NCI-H82 treated with DMSO at 0.1 percent for 48 hours (cell line): ENCODE results near the gene KRT85.
"Not testable (repeated sequence)": the region's sequence is repeated elsewhere in the genome, so short reads cannot be mapped to it uniquely, and the experiment has no call there.

Experiments used
- DNase-seq: peaks from one replicate; lab custom pipeline; 2025; ENCODE audit not compliant: unreplicated experiment; lab: John Stamatoyannopoulos, UW

The KRT85 gene

DNA sequence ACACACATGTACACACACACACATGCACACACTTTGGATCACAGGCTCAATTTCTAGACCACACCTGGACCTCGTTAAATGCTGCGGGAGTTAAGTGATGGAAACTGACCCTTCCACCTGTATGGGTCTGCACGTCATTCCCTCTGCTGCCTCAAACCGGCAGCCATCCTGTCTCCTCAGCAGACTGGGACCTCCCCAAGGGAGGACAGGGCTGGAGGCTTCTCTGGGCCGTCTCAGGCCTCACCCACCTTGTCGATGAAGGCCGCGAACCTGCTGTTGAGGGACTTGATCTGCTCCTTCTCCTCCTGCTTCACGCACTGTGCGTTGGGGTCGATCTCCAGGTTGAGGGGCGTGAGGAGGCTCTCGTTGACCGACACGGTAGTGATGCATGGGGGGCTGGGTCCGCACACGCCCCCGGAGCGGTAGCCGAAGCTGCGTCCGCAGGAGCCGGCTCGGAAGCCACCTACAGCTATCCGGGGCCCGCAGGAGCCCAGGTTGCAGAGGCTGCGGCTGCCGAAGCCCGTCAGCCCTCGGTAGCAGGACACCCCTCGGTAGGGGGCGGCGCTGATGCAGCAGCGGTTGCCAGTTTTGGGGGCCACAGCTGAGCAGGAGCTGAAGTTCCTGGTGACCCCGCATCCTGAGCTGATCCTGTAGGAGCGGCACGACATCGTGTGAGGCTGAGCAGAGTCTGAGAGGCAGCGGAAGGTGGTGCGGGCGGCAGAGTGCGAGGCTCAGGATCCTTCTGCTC is at the start of gene KRT85:
TSS of gene KRT85 (minus strand) at position 744 of the 748 bp plus-strand sequence. CDS start at position 668, 76 bp downstream.
- no peak for DNase-seq

DNA sequence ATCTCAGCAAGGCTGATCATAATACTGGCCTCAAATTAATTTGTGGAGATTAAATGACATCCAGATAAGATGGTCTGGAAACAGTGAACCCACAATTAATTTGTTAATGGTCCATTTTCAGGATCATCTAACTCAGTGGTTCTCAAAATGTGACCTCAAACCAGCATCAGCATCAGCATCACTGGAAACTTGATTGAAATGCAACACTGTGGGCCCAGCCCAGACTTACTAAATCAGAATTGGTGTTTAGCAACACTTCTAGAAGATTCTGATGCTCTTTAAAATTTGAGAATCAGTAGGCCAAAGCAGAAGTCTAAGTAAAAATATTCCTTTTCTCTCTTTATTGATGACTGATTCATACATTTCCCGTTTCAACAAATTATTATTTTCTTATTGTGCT is 49.5 kb upstream of the KRT85 start:
- no peak for DNase-seq

DNA sequence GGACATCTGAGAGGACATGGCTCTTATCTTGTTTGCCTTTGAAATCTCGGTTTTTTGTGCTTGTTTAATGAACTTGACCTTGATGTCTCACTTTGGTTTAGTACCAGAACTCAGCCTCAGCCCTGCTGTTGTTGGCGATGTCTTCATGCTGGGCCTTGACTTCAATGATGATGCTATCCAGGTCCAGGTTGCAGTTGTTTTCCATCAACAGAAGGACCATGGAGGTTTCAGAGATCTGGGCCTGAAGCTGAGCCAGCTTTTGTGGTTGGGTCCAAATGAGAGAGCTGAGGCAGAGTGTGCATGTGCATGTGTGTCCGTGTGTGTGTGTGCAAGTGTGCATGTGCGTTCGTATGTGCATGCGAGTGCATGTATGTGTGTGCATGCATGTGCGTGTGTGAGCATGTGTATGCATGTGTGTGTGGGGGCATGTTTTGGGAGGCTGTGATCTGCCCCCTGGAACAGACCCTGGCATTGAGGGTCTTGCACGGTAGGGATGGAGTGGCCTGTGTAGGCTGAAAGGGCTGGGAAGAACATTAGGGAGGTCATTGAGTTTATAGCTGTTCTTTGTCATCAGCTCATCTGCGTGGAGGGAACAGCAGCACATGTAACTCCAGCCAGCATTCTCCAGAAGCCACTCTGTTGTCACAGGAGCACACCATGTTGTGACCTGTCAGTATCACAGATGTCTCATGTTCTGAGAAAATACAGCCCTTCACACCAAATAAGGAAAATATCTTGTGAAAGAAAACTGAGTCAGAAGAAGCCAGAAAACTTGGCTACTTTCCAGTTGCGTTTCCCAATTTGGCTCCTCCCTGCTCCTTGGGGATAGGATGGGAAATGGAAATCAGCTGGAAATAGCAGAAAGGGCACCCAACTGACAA is 48.8 kb upstream of the KRT85 start:
- no peak for DNase-seq

DNA sequence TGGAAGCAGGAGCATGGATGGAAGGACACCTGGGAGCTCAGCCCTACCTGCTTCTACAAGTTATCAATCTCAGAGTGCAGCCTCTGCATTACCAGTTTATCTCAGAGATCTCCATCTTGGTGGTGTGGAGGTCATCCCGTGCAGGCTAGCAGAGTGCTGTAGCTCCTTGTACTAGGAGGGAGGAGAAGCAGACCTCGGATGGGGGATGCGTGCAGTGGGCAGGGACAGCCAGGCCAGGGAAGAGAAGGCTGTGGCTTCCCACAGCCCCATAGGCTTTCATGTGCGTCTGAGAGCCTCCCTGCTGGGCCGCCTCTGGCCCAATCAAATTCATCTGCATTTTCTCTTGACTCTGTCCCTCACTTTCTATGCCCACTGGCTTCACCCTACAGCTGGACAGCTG is 47.7 kb upstream of the KRT85 start:
- DNase-seq: no peak

DNA sequence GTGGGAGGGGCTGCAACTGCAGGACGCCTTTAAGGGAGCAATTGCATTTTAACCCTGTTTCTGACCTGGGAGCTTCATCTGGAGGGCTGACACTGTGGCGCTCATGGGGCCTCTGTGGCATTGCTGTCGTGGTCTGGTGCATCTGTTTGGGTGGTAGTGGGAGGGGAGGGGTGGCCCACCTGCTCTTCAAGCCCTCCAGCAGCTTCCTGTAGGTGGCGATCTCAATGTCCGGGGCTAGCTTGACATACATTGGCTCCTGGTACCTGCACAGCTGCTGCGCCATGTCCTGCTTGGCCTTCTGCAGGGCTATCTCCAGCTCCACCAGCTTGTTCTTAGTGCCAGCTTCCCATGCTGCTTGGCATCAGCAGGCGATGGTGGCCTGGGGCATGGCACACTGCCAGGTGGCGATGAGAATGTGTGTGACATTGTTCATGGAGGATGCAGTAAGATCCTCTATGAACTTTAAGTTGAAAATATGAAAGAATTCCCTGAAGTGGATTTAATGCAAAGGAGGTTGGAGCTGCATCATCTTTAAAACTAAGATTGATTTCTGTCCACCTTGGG is 46.6 kb upstream of the KRT85 start:
- DNase-seq: no peak

DNA sequence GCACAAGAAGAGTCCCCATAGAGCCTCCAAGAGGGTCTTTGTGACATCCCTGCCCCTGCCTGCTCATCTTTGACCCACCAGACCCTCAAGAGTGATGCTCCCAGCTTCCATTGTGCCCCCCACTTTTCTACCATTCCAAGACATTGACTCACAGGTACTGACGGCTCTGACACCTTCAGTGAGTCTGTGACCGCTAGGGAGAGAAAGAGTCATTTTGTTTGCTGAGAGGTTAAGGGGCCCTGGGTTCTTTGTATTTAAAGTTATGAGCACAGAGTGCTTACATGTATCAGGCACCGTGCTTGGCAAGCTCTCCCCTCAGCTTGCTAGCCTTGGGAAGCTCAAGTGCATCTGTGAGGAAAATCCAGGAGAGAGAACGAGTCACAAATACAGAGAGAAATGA is 45.9 kb upstream of the KRT85 start:
- no peak for DNase-seq

DNA sequence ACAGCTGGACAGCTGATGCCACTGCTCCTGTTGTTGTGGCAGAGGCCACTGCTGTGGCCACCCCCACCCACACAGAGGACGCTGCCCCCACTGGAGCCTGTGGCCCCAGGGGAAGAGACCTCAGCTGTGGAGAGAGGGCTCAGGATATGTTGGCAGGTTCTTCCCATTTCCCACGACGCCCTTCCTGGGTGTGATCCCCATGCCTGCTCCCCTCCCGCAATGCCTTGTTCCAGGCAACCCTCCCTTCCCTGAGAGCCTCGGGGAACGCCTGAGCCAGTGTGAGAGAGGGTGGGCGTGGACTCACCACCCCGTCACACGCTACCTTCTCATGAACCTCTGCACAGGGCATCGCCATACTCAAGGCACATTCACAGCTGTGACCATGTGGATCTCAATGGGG is 44.5 kb upstream of the KRT85 start:
- DNase-seq: no peak

DNA sequence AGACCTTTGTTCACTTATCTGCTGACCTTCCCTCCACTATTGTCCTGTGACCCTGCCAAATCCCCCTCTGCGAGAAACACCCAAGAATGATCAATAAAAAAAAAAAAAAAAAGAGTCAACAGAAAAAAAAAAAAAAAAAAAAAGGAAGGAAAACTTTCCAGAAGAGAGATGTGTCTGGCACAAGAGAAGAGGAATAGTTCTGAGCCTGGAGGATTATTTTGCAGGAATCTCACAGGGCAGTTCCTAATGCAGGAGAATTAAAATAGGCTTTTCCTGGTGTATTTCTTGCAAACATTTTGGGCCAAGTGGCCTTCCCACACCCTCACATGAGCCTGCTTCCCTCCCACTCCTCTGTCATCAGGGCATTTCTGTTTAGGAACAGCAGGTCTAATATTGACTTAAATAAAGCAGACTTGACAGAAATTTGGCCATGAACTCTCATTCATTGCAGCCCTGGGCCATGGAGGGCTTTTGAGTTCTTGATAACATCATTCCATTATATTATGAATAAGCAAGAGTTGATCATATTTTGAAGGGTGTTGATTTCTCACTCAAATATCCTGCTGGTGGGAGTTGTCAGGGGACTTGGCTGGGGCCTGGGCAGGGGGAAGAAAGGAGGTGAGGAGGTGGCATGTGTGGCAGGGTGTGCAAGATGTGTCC is 43.4 kb upstream of the KRT85 start:
- not testable (repeated sequence) for DNase-seq

DNA sequence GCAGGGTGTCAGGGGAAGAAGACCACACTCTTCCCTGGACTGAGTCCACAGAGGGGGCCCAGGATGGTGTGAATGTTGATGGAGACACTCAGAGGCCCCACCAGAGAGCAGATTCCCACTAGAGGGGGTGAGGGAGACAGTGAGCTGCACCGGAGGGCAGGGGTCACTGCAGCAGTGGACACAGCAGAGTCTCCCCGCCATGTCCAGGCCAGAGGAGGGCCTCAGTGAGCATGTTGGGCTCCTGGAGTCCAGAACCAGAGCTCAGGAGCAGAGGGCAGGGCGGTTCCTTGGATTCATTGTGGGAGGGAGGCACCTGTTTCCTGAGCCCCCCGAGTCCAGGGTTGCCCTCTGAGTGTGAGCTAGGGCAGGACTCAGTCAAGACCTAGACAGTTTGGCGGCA is 40.6 kb upstream of the KRT85 start:
- no peak for DNase-seq

DNA sequence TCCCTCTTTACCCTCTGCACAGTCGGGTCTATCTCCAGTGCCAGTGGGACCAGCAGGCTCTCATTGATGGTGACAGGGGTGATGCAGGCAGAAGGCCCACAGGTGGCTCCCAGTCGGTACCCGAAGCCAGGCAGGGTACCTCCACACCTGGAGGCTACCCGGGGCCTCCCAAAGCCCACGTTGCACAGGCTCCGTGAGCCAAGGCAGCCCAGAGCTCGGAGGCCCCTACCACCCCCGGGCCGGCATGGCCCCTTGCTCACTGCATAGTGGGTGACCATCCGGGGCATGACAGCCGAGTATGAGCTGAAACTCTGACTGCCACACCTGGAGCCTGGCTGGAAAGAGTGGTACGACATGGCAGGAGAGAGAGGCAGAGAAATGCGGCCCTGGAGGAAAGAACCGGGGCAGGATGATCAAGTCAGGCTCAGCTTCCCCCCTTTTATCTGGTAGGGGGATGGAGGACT is 38.7 kb upstream of the KRT85 start, which contains the start of gene KRT82:
TSS of gene KRT82 (minus strand) at position 414 of the 464 bp plus-strand sequence. CDS start at position 356, 58 bp downstream.
- no peak for DNase-seq

DNA sequence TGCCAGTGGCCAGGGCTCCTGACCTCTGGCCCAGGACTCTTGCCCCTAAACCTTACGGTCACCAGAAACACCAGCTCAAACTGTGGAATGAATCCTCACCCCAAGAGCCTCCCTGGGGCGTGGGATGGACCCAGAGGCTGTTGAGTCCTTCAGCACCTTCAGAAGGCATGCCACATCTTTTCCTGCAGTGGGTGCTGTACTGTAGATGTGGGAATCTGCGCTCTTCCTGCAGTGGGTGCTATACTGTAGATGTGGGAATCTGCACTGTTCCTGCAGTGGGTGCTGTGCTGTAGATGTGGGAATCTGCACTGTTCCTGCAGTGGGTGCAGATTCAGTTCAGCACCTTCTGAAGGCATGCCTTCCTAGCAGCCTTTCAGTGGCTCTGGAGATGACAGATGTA is 37.7 kb upstream of the KRT85 start:
- DNase-seq: no peak

DNA sequence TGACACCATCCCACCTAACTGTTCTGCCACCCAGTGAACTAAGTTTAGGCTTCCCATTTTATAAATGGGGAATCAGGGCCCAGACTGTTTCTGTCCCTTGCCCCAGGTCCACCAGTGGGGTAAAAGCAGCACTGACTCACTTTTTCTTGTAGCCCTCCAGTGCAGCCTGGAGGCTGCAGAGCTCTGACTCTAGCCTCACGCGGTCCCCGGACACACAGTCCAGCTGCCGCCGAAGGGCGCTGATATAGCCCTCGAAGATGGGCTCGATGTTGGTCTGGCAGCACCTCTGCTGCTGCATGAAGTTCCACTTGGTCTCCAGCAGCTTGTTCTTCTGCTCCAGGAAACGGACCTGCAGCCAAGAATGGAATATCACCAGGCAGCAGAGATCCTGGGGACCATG is 36.3 kb upstream of the KRT85 start:
- DNase-seq: no peak

DNA sequence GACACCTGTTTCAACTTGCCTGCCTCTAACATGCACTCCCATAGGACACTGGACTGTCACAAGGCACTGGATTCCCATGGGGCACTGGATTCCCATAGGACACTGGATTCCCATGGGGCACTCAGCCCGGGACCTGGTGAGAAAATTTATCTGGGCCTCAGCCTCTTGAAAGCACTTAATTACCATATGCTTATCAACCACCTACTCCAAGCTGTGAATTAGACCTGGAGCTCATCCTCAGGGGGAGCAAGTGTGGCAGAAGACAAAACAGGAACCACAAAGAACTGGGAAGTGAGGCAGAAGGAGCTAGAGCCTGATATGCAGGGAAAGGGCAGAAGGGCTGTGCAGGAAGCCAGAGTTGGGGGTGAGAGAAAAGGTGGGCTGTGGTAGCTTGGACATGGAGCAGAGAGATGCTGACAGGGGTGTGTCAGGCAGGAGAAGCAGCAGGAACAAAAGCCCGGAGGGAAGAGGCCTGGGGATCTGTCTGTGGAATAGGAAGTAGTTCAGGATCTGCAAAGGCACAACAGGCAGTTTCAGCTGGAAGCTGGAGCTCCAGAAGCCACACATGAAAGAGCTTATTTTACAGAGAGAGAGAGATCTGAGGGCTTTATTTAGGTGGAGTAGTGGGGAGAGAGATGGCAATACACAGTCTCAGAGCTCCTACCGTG is 35.7 kb upstream of the KRT85 start:
- no peak for DNase-seq

DNA sequence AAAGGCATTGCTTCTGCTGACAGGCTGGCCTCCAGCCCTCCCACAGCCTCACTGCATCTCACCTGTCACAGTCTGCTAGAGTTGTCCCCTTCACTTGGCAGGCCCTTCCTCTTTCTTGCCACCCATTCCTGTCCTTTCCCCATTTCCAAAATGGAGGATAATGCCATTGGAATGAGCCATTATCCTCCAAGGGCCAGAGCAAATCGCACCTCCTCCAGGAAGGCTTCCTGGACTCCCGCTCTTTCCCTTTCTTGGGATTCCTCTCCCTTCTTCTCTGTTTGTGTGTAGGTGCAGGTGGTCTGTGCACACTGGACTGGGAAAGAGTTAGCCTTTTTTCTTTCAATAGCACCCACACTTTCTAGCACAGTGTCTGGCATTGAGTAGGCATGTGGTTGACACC is 35.1 kb upstream of the KRT85 start:
- no peak for DNase-seq

DNA sequence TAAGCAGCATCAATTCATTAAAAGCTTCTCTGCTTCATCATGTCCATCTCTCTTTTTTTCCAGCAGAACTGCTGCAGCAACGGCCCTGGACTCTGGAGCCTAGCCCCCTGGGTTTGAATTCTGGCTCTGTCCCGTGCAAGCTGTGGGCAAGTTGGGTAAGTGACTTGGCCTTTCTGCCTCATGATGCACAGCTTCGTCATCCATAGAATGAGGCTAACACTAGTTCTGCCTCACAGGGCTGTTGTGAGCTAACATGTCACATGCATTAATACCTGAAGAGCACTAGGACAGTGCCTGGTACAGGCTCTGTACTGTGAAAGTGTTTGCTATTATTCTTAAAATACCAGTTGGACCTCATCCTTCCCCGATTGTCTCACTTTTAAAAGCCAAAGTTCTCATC is 34.6 kb upstream of the KRT85 start:
- DNase-seq: no peak

DNA sequence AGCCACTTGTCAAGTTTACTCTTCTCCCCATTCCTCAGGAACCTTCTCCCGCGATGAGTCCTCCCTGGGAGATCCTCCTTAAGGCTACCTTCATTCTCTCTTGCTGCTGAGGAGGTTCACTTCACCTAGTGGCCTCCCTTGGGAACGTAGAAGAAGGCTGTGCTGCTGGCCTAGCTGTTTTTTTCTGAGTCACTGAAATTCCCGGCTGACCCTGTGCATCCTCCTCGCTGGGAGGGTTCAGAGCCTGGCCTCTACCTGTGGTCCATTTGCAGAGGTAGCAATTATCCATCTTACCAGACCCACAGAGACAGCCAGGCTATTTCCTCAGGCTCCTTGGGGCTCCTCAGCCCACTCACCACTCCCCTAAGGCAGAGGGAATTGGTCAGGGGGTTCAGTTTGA is 34.2 kb upstream of the KRT85 start:
- no peak for DNase-seq

DNA sequence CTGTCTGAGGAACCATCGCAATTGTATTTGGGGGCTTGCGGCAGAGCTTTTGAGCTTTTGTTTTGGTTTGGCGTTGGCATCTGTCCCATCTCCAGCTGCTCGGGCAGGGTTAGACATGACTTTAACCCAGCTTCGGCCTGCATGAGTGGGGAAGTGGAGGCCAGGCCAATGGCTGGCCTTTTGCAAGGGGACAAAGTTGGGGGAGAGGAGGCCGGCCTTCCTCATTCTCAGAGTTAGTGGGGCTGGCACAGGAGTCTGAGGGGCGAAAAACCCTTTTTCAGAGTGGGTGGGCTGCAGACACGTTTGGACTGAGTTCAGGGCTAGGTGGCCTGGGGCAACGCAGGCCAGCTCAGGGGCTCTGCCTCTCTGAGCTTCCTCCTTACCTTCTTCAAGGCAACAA is 33.6 kb upstream of the KRT85 start:
- DNase-seq: no peak

DNA sequence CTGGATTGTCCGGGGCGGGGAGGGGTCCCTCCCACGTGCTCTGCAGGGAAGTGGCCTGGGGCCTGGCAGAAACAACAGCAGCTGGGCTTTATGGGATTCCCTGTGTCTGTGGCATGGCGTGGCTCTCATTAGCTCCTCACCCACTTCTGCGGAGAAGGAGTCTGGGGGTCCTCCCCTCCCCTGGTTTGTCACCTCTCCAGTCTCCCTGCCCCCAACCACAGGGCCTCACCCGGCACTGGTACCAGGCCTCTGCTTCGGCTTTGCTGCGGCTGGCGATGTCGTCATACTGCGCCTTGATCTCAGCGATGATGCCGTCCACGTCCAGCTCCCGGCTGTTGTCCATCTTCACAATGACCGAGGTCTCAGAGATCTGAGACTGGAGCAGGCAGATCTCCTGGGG is 32.5 kb upstream of the KRT85 start:
- DNase-seq: no peak

DNA sequence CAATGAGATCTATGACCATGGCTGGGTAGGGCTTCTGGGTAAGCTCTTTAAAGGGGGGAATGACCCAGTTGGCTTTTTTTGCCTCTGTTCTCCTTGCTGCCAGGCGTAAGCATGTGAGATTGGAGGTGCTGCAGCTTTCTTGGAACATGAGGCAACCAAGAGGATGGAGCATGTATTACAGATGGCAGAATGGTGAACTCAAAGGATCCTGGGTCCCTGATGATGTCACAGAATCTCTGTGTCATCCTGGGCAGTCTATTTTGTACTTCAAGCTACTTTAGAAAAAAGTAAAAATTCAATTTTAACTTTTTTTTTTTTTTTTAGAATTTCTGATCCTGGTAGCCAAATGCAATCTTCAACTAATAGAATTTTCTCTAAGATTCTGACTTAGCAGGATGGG is 30.9 kb upstream of the KRT85 start:
- no peak for DNase-seq

DNA sequence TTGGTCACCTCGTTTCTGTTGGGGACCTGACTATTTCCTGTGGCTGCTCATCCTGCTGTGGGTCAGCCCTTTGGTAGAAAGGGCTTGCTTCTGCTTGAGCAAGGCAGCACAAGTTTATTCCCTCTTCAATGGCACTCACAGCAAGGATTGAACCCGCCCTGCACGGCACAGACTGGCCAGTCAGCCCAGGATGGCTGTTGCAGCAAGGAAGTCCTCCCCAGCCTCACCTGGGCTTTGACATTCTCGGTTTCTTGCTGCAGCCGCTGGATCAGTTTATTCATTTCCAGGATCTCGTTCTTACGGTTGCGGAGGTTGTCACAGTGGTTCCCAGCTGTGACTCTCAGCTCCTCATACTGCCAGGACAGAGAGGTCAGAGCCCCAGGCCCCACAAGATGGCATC is 29.4 kb upstream of the KRT85 start:
- DNase-seq: no peak
